ENCODE results near the gene TASL.
"Not testable (repeated sequence)": the region's sequence is repeated elsewhere in the genome, so short reads cannot be mapped to it uniquely, and the experiment has no call there.

TASL gene

GRCh38 chrX:30577362-30577991 is at the start of gene TASL:
TASL (minus strand) TSS chrX:30577766; CDS start chrX:30560355, 17,411 bp downstream.
- peak; percentile 5 for DNase-seq (ENCODE audit: low read depth)

DNA sequence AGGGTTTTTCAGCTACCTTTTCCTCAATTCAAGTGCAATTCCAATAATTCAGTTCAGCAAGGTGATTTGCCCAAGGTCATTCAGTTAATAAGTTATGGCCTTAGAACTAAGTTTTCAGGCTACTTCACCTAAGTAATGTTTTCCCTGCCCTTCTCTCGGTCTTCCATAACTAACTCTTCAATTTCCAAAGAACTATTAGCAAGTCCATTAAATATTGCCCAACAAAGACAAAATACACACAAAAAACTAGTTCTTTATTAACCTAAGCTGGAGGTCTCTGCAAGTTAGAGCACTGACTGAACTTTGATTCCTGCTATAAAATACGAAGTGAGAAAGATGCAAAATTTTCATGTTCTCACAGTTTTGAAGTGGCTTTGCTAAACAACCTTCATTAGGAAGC is 48.8 kb upstream of the TASL start:
- DNase-seq (ENCODE audit: low read depth), result no peak

GRCh38 chrX:30622361-30622760 is 44.8 kb upstream of the TASL start:
- DNase-seq (ENCODE audit: low read depth), result no peak

GRCh38 chrX:30620980-30621618 is 43.5 kb upstream of the TASL start:
- no peak for DNase-seq (ENCODE audit: low read depth)

DNA sequence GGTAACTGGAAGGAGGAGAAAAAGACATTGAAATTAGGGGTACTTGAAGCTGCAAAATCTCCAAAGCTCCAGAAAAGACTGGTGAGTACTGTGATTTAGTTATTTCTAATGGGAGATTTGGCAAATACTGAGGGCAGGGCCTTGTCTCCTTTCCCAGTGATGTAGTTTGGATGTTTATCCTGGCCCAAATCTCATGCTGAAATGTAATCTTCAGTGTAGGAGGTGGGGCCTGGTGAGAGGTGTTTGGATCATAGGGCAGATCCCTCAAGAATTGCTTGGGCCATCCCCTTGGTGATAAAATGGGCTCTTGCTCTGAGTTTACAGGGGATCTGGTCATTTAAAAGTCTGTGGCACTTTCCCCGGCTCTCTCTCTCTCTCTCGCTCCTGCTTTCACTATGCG is 42.6 kb upstream of the TASL start:
- no peak for DNase-seq (ENCODE audit: low read depth)

DNA sequence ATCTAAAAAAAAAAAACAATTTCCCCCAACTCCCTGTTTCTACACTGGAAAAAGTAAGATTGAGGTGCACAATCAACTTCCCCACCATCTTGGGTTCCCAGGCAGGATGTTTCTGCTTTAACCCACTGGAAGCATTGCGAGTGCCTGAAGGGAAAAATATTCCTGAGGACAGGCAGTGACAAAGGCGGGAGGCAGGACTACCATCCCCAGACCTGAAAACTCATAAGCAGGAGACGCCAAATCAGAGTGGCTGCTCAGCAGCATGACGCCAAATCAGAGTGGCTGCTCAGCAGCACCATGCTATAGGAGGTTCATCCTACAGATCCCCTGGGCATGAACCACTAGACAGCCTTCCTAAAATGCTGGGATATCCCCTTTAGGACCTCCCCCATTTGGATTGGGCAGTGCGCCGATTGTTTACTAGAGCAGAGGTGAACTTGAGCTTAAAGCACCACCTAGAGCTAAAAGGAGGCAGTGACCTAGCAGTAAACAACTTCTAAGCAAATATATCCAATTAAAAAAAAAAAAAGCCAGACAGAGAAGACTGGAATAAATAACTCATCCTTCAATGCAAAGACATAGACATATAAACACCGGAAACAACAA is 40.7 kb upstream of the TASL start:
- no peak for DNase-seq (ENCODE audit: low read depth)

DNA sequence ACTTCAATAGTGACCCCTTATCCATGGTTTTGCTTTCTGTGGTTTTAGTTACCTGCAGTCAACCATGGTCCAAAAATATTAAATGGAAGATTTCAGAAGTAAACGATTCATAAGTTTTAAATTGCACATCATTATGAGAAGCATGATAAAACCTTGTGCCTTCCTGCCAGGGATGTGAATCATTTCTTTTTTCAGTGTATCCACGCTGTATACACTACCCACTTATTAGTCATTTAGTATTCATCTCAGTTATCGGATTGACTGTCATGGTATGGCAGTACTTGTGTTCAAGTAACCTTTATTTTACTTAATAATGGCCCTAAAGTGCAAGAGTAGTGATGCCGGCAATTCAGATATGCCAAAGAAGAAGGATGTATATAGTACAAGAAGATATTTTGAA is 37.7 kb upstream of the TASL start:
- no peak for DNase-seq (ENCODE audit: low read depth)

GRCh38 chrX:30613721-30614120 is 36.2 kb upstream of the TASL start:
- DNase-seq (ENCODE audit: low read depth), result no peak

DNA sequence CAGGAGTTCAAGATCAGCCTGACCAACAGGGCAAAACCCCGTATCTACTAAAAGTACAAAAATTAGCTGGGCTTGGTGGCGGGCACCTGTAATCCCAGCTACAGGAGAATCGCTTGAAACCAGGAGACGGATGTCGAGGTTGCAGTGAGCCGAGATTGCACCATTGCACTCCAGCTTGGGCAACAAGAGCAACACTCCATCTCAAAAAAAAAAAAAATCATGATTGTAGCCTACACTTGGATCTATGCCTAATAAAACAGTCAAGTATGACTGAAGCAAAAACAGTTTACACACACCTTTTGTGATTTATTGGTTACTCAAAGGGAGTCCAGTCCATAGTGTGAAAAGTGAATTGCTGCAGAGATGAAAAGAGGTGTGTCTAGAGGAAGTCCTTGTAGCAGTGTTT is 34.7 kb upstream of the TASL start:
- no peak for DNase-seq (ENCODE audit: low read depth)

DNA sequence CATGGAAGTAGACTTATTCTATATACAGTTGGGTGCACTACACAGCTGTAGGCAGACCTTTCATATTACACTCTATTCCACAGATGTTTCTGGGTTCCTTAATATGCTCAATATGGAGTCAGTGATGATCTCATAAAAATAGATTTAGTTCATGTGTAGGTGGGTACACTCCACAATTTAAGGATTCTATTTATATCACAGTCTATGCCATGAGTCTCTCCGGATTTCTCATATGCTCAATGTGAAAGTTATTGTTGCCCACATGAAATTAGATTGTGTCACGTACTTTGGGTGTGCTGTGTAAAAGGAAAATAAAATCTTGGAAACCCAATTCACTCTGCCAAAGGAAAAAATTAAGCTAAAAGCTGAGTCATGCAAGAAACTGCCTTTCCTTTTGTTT is 32.5 kb upstream of the TASL start:
- DNase-seq (ENCODE audit: low read depth), result no peak

- DNase-seq (ENCODE audit: low read depth), result no peak
Measured at GRCh38 chrX:30607155-30607554, 29.6 kb upstream of the TASL start.

- DNase-seq (ENCODE audit: low read depth), result not testable (repeated sequence)
Measured at GRCh38 chrX:30600269-30601176, 23.0 kb upstream of the TASL start.

GRCh38 chrX:30597216-30598012 is 19.8 kb upstream of the TASL start:
- DNase-seq (ENCODE audit: low read depth), result no peak

GRCh38 chrX:30593440-30594200 is 16.1 kb upstream of the TASL start:
- DNase-seq (ENCODE audit: low read depth), result no peak

- DNase-seq (ENCODE audit: low read depth), result no peak
Measured at GRCh38 chrX:30592831-30593230, 15.3 kb upstream of the TASL start.

DNA sequence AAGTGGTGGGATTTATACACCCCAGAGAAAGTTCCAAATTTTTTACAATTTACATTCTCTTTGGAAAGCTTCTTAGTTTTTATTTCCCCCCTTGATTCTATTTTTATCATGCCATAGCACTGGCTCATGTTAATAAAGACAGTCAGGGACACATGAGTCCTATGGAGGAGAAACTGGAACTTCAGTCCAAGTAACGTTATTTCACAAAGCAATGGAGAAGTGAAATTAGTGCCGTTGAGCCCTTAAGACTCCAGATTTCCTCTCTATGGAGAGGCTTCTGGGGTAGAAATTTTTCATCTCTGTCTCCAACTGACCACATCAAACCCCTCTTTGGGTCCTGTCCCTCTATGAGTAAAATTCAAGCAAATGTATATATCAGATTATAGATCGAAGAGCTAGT is 12.8 kb upstream of the TASL start:
- DNase-seq (ENCODE audit: low read depth), result no peak

DNA sequence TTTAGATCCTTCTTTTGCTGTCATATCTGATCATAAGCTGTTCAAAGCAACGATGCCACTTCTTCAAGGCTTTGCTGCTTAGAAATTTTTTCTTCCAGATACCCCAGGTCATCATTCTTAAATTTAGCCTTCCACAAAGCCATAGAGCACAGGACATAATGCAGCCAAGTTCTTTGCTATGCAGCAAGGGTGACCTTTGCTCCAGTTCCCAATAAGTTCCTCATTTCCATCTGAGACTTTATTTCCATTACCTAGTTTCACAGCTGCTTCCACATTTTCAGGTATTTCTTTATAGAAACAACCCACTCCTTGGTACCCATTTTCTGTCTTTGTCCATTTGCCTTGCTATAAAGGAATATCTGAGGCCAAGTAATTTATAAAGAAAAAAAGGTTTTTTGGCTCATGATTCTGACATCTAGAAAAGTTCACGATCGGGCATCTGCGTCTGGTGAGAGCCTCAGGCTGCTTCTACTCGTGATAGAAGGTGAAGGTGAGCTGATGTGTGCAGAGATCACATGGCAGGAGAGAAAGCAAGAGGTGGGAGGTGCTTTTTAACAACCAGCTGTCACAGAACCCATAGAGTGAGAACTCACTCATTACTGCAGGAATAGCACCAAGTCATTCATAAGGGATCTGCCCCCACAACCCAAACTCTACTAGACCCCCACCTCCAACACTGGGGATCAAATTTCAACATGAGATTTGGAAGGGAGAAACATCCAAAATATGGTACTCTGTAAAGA is 11.8 kb upstream of the TASL start:
- DNase-seq (ENCODE audit: low read depth), result no peak

DNA sequence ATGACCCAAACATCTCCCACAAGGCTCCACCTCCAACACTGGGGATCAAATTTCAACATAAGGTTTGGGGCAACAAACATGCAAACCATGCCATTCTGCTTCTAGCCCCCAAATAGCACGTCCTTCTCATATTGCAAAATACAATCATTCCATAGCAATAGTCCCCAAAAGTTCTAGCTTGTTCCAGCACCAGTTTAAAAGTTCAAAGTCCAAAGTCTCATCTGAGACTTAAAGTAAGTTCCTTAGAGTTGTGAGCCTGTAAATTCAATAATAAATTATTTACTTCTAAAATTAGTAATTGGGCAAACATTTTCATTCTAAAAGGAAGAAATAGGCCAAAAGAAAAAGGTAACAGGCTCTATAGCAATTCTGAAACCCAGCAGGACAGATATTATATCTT is 8.9 kb upstream of the TASL start:
- DNase-seq (ENCODE audit: low read depth), result no peak

DNA sequence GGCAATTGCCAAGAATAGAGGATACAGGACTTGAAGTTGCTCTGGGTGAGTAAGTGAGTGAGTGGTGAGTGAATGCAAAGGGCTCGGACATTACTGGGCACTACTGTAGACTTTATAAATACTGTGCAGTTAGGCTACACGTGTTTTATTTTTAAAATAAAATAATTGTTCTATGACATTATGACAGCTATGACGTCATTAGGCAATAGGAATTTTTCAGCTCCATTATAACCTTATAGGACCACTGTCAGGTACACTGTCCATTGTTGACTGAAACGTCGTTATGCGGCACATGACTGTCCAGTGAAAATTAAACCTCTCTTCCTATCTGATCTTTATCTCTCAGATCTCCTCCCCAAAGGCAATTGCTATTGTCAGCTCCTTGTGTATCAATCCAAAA is 5.1 kb upstream of the TASL start:
- DNase-seq (ENCODE audit: low read depth), result no peak

- DNase-seq (ENCODE audit: low read depth), result no peak
Measured at GRCh38 chrX:30580641-30581040, 3.1 kb upstream of the TASL start.
